Parathyroid adenoma (tissue), 2 donors: ENCODE results near the gene CCBE1.

Source experiments
- H2AFZ ChIP-seq: fragments of 300-600 bp; sonication (generic); one replicate; pipeline ENCODE4 v1.7.0; 2017; ENCODE audit warnings: antibody characterized with exemption, mild to moderate bottlenecking
- H3K27ac ChIP-seq: fragments of 300-600 bp; sonication (generic); one replicate; pipeline ENCODE4 v1.7.0; 2017
- H3K27me3 ChIP-seq: fragments of 300-600 bp; sonication (generic); one replicate; pipeline ENCODE4 v1.7.0; 2017; ENCODE audit warnings: low read length; ENCODE audit not compliant: control insufficient read depth, insufficient read depth
- H3K36me3 ChIP-seq: fragments of 300-600 bp; sonication (generic); one replicate; pipeline ENCODE4 v1.7.0; 2017; ENCODE audit warnings: low read length; ENCODE audit not compliant: control insufficient read depth, insufficient read depth
- H3K4me1 ChIP-seq: fragments of 300-600 bp; sonication (generic); one replicate; pipeline ENCODE4 v1.7.0; 2017; ENCODE audit warnings: control low read depth
- H3K4me2 ChIP-seq: fragments of 300-600 bp; sonication (generic); one replicate; pipeline ENCODE4 v1.7.0; 2017; ENCODE audit warnings: low read length
- H3K4me3 ChIP-seq: fragments of 300-600 bp; sonication (generic); one replicate; pipeline ENCODE4 v1.7.0; 2017; ENCODE audit warnings: low read depth, low read length
- H3K79me2 ChIP-seq: fragments of 300-600 bp; sonication (generic); one replicate; pipeline ENCODE4 v1.7.0; 2017; ENCODE audit warnings: control low read depth
- H3K9ac ChIP-seq: fragments of 300-600 bp; sonication (generic); one replicate; pipeline ENCODE4 v1.7.0; 2017; ENCODE audit warnings: mild to moderate bottlenecking
- H3K9me3 ChIP-seq: fragments of 300-600 bp; sonication (generic); one replicate; pipeline ENCODE4 v1.7.0; 2017; ENCODE audit warnings: low read length; ENCODE audit not compliant: control insufficient read depth
- CTCF ChIP-seq: fragments of 300-600 bp; sonication (generic); IDR thresholded peaks from one replicate; pipeline ENCODE4 v1.7.0; 2017; ENCODE audit warnings: antibody characterized with exemption, mild to moderate bottlenecking
- donor health status: primary hyperparathyroidism.

CCBE1 gene

GRCh38 chr18:59428018-59428417 lies 269.2 kb downstream of the CCBE1 start:
- no peak overlapping the region for H3K4me3 ChIP-seq
- H3K4me1 ChIP-seq: no peaks in the 10 kb centered on the region
- H3K79me2 ChIP-seq: no peaks in the 10 kb centered on the region
- H3K9ac ChIP-seq: no peak overlapping the region
- no peaks in the 10 kb centered on the region for H3K36me3 ChIP-seq
- H2AFZ ChIP-seq: no peak overlapping the region
- no peaks in the 10 kb centered on the region for H3K9me3 ChIP-seq
- no peak for TF ChIP-seq CTCF
- no peak overlapping the region for H3K27ac ChIP-seq
- H3K4me2 ChIP-seq: no peak overlapping the region
- no peaks in the 10 kb centered on the region for H3K27me3 ChIP-seq

GRCh38 chr18:59426855-59427254 lies 270.4 kb downstream of the CCBE1 start:
- Histone ChIP-seq H3K9me3 (no peaks in the 10 kb centered on the region), H3K4me1 (no peaks in the 10 kb centered on the region), H3K4me3 (no peak overlapping the region), H3K79me2 (no peaks in the 10 kb centered on the region), H3K27ac (no peak overlapping the region), H3K9ac (no peak overlapping the region), H3K27me3 (no peaks in the 10 kb centered on the region), H3K36me3 (no peaks in the 10 kb centered on the region), H2AFZ (no peak overlapping the region), H3K4me2 (no peak overlapping the region)
- no peak for TF ChIP-seq CTCF

GRCh38 chr18:59423259-59423658 lies 274.0 kb downstream of the CCBE1 start:
- Histone ChIP-seq H3K4me2 (no peak overlapping the region), H3K27ac (no peak overlapping the region), H3K36me3 (no peaks in the 10 kb centered on the region), H3K4me3 (no peak overlapping the region), H3K9me3 (no peaks in the 10 kb centered on the region), H2AFZ (no peak overlapping the region), H3K9ac (no peak overlapping the region), H3K4me1 (no peaks in the 10 kb centered on the region), H3K27me3 (no peaks in the 10 kb centered on the region), H3K79me2 (no peaks in the 10 kb centered on the region)
- TF ChIP-seq CTCF: no peak

- Histone ChIP-seq H3K4me2 (no peak overlapping the region), H3K4me3 (no peak overlapping the region), H3K27me3 (no peaks in the 10 kb centered on the region), H3K79me2 (no peaks in the 10 kb centered on the region), H2AFZ (no peak overlapping the region), H3K36me3 (no peaks in the 10 kb centered on the region), H3K9me3 (no peaks in the 10 kb centered on the region), H3K9ac (no peak overlapping the region), H3K27ac (no peak overlapping the region), H3K4me1 (no peaks in the 10 kb centered on the region)
- no peak for TF ChIP-seq CTCF
Observed at GRCh38 chr18:59420244-59420643, 277.0 kb downstream of the CCBE1 start.

- Histone ChIP-seq H3K9ac (no peak overlapping the region), H2AFZ (no peak overlapping the region), H3K79me2 (no peaks in the 10 kb centered on the region), H3K27ac (no peak overlapping the region), H3K4me1 (no peaks in the 10 kb centered on the region), H3K9me3 (no peaks in the 10 kb centered on the region), H3K36me3 (no peaks in the 10 kb centered on the region), H3K27me3 (no peaks in the 10 kb centered on the region), H3K4me3 (no peak overlapping the region), H3K4me2 (no peak overlapping the region)
- no peak for TF ChIP-seq CTCF
Observed at GRCh38 chr18:59419386-59419785, 277.8 kb downstream of the CCBE1 start.
